IMR-90 (cell line): ENCODE measurements around the gene TTLL12. TPM values are rescaled to one million over a fixed set of nuclear protein-coding genes. Genes with fewer than 3 reads are reported as not detected.

Source experiments
- ATAC-seq: fragments of 200-7000 bp; cut with Tn5 transposase; 2 replicates; pipeline ENCODE4 v1.9.1; 2020; ENCODE audit warnings: low read depth, mild to moderate bottlenecking, moderate library complexity
- BruUV-seq: library from RNA; stranded (reverse); fragments of 400-500 nt; replicated peaks from 2 replicates; lab custom pipeline; 2021; lab: Mats Ljungman, UMichigan
- CTCF ChIA-PET: fragments of 300-600 bp; formaldehyde crosslinking; extraction: SDS; loops from one replicate; lab custom pipeline; 2021; ENCODE audit warnings: antibody characterized with exemption; lab: Yijun Ruan, JAX
- POLR2A ChIA-PET: fragments of 300-600 bp; sonication (Branson Sonifier 250); formaldehyde crosslinking; loops from one replicate; lab custom pipeline; 2022; ENCODE audit warnings: antibody characterized with exemption; ENCODE audit not compliant: unreplicated experiment; lab: Charles Lee
- DNase-seq: peaks from one replicate; pipeline ENCODE4 v3.0.0; 2013
- H2AFZ ChIP-seq: replicated peaks from 2 replicates; pipeline ENCODE3; 2013; ENCODE audit warnings: low read length, mild to moderate bottlenecking; ENCODE audit not compliant: poor library complexity
- H2AK5ac ChIP-seq: 2 replicates; pipeline ENCODE4 v1.6.1; 2013; ENCODE audit warnings: low read depth, low read length, inconsistent platforms
- H2AK9ac ChIP-seq: replicated peaks from 2 replicates; pipeline ENCODE3; 2013; ENCODE audit warnings: mild to moderate bottlenecking, low read depth, low read length, moderate library complexity; ENCODE audit not compliant: poor library complexity
- H2BK120ac ChIP-seq: 2 replicates; pipeline ENCODE4 v1.6.1; 2013; ENCODE audit warnings: low read depth, low read length, inconsistent platforms
- H2BK15ac ChIP-seq: 3 replicates; pipeline ENCODE4 v1.6.1; 2013; ENCODE audit warnings: low read depth, low read length, inconsistent platforms
- H2BK20ac ChIP-seq: 2 replicates; pipeline ENCODE4 v1.6.1; 2013; ENCODE audit warnings: low read depth, mild to moderate bottlenecking, inconsistent platforms, low read length, moderate library complexity
- H2BK5ac ChIP-seq: 2 replicates; pipeline ENCODE4 v1.6.1; 2013; ENCODE audit warnings: mild to moderate bottlenecking, low read depth, low read length, inconsistent platforms; ENCODE audit not compliant: poor library complexity, severe bottlenecking
- H3K14ac ChIP-seq: replicated peaks from 2 replicates; pipeline ENCODE4 v1.6.1; 2013; ENCODE audit warnings: low read depth, low read length, inconsistent platforms
- H3K18ac ChIP-seq: 2 replicates; pipeline ENCODE4 v1.6.1; 2013; ENCODE audit warnings: low read depth, low read length, control low read depth
- H3K23ac ChIP-seq: 2 replicates; pipeline ENCODE4 v1.6.1; 2013; ENCODE audit warnings: low read depth, low read length, inconsistent platforms
- H3K27ac ChIP-seq: 2 replicates; pipeline ENCODE4 v1.5.1; 2013; ENCODE audit warnings: mild to moderate bottlenecking, control low read depth, low read length; ENCODE audit not compliant: insufficient read depth
- H3K27me3 ChIP-seq: 2 replicates; pipeline ENCODE4 v1.6.1; 2013; ENCODE audit warnings: low read length; ENCODE audit not compliant: control insufficient read depth, insufficient read depth
- H3K36me3 ChIP-seq: 2 replicates; pipeline ENCODE4 v1.6.1; 2013; ENCODE audit warnings: low read length, mixed read lengths; ENCODE audit not compliant: control insufficient read depth, insufficient read depth
- H3K4ac ChIP-seq: 2 replicates; pipeline ENCODE4 v1.6.1; 2013; ENCODE audit warnings: low read depth, low read length, inconsistent platforms
- H3K4me1 ChIP-seq: 2 replicates; pipeline ENCODE4 v1.6.1; 2013; ENCODE audit warnings: low read length, mixed read lengths; ENCODE audit not compliant: control insufficient read depth, insufficient read depth
- H3K4me2 ChIP-seq: 2 replicates; pipeline ENCODE4 v1.6.1; 2013; ENCODE audit warnings: low read depth, mild to moderate bottlenecking, control low read depth, low read length, moderate library complexity
- H3K4me3 ChIP-seq: 2 replicates; pipeline ENCODE4 v1.5.1; 2013; ENCODE audit warnings: low read depth, mild to moderate bottlenecking, control low read depth, low read length, moderate library complexity; ENCODE audit not compliant: insufficient read depth
- H3K56ac ChIP-seq: 2 replicates; pipeline ENCODE4 v1.6.1; 2013; ENCODE audit warnings: low read length, inconsistent platforms; ENCODE audit not compliant: insufficient read depth; ENCODE audit errors: extremely low read depth
- H3K79me1 ChIP-seq, 2 experiments: 2 replicates each; pipeline ENCODE4 v1.6.1; 2013; ENCODE audit warnings: low read length in 2 of 2, inconsistent platforms in 1 of 2, low read depth in 1 of 2
- H3K9ac ChIP-seq: 2 replicates; pipeline ENCODE4 v1.6.1; 2013; ENCODE audit warnings: low read depth, low read length, control low read depth
- H3K9me1 ChIP-seq: 2 replicates; pipeline ENCODE4 v1.6.1; 2013; ENCODE audit warnings: low read length, inconsistent platforms; ENCODE audit not compliant: insufficient read depth
- H3K9me3 ChIP-seq: 2 replicates; pipeline ENCODE4 v1.6.1; 2013; ENCODE audit warnings: low read length; ENCODE audit not compliant: control insufficient read depth, insufficient read depth
- H4K20me1 ChIP-seq: 2 replicates; pipeline ENCODE4 v1.6.1; 2013; ENCODE audit warnings: low read length, inconsistent platforms; ENCODE audit not compliant: insufficient read depth
- H4K5ac ChIP-seq: 2 replicates; pipeline ENCODE4 v1.6.1; 2013; ENCODE audit warnings: mild to moderate bottlenecking, low read depth, low read length, control low read depth
- H4K8ac ChIP-seq, 2 experiments: 2 replicates each; pipeline ENCODE4 v1.6.1; 2013; ENCODE audit warnings: low read depth in 2 of 2, low read length in 2 of 2, control low read depth in 1 of 2, inconsistent platforms in 1 of 2
- H4K91ac ChIP-seq: 2 replicates; pipeline ENCODE4 v1.6.1; 2013; ENCODE audit warnings: low read depth, low read length, inconsistent platforms; ENCODE audit not compliant: insufficient read depth
- BHLHE40 ChIP-seq: fragments of 150-350 bp; IDR thresholded peaks from 2 replicates; pipeline ENCODE4 v1.6.1; 2016; ENCODE audit warnings: mild to moderate bottlenecking, low read depth, low read length
- CEBPB ChIP-seq: IDR thresholded peaks from 2 replicates; pipeline ENCODE4 v1.6.1; 2012; ENCODE audit warnings: low read depth, low read length, improper control_type of control experiment
- CHD1 ChIP-seq: IDR thresholded peaks from 2 replicates; pipeline ENCODE4 v1.6.1; 2012; ENCODE audit warnings: low read depth, low read length, improper control_type of control experiment
- CTCF ChIP-seq: conservative IDR thresholded peaks from 2 replicates; pipeline ENCODE4 v1.5.1; 2012; ENCODE audit warnings: mild to moderate bottlenecking, low read depth, low read length, improper control_type of control experiment
- FOS ChIP-seq: fragments of 150-350 bp; IDR thresholded peaks from 2 replicates; pipeline ENCODE4 v1.6.1; 2016; ENCODE audit warnings: low read depth, low read length
- MAFK ChIP-seq: IDR thresholded peaks from 2 replicates; pipeline ENCODE4 v1.6.1; 2012; ENCODE audit warnings: low read depth, low read length, improper control_type of control experiment
- MAZ ChIP-seq: IDR thresholded peaks from 2 replicates; pipeline ENCODE4 v1.6.1; 2012; ENCODE audit warnings: low read depth, mild to moderate bottlenecking, low read length, improper control_type of control experiment, moderate library complexity, borderline replicate concordance
- MXI1 ChIP-seq: IDR thresholded peaks from 2 replicates; pipeline ENCODE4 v1.6.1; 2012; ENCODE audit warnings: low read depth, mild to moderate bottlenecking, low read length, moderate library complexity, borderline replicate concordance
- NFE2L2 ChIP-seq: fragments of 150-350 bp; IDR thresholded peaks from 2 replicates; pipeline ENCODE4 v1.6.1; 2016; ENCODE audit warnings: low read depth, mild to moderate bottlenecking, low read length
- POLR2A ChIP-seq: IDR thresholded peaks from 2 replicates; pipeline ENCODE4 v1.6.1; 2012; ENCODE audit warnings: mild to moderate bottlenecking, low read depth, low read length
- RAD21 ChIP-seq: IDR thresholded peaks from 2 replicates; pipeline ENCODE4 v1.6.1; 2012; ENCODE audit warnings: low read length, improper control_type of control experiment
- RCOR1 ChIP-seq: IDR thresholded peaks from 2 replicates; pipeline ENCODE4 v1.6.1; 2012; ENCODE audit warnings: mild to moderate bottlenecking, low read length, improper control_type of control experiment; ENCODE audit not compliant: insufficient replicate concordance
- RFX5 ChIP-seq: IDR thresholded peaks from 2 replicates; pipeline ENCODE4 v1.8.0; 2012; ENCODE audit warnings: low read depth, mild to moderate bottlenecking, low read length, moderate library complexity
- SMC3 ChIP-seq: fragments of 150-350 bp; IDR thresholded peaks from 2 replicates; pipeline ENCODE4 v1.6.1; 2016; ENCODE audit warnings: low read depth, mild to moderate bottlenecking, antibody characterized with exemption, low read length, moderate library complexity
- WGBS, 2 experiments: methylation state at CpG; one replicate each; pipeline versions ENCODE4 v1.1.5 to v1.1.7; 2013; ENCODE audit warnings: missing lambda C conversion rate in 2 of 2; ENCODE audit not compliant: insufficient read length in 1 of 2; ENCODE audit errors: extremely low coverage in 2 of 2; 5-methylcytosine and 5-hydroxymethylcytosine counted together
- dilution Hi-C: fragments of 300-500 bp; cut with HindIII; formaldehyde crosslinking; loops from one replicate; pipeline ENCODE4 v1.14.3; 2018; ENCODE audit warnings: low sequenced_read_pairs; ENCODE audit not compliant: unreplicated experiment
- in situ Hi-C: fragments of 300-500 bp; cut with MboI; formaldehyde crosslinking; loops from 3 replicates; pipeline ENCODE4 v1.14.3; 2019; ENCODE audit warnings: low sequenced_read_pairs, inconsistent platforms, mixed read lengths
- intact Hi-C: fragments of 100-400 bp; cut with micrococcal nuclease; formaldehyde crosslinking; loops from 2 replicates; pipeline ENCODE4 v1.10.0; 2022
- polyA plus RNA-seq, 3 experiments: library from polyadenylated mRNA; depleted of rRNA; stranded (reverse); fragments of >200 nt; gene quantifications; 2 replicates each; pipeline ENCODE4 v1.2.3, GENCODE V29; 2012; ENCODE audit warnings: low replicate concordance in 1 of 3
- total RNA-seq: library from RNA; depleted of rRNA; stranded (reverse); fragments of >200 nt; gene quantifications from 2 replicates; pipeline ENCODE4 v1.2.3, GENCODE V29; 2012
- TF ChIP-seq, protein P1 (sequence below): fragments of 150-350 bp; IDR thresholded peaks from 2 replicates; pipeline ENCODE4 v1.6.1; 2017; ENCODE audit warnings: mild to moderate bottlenecking, antibody characterized with exemption, low read length, low read depth
- TF ChIP-seq, protein P2 (sequence below): fragments of 150-350 bp; IDR thresholded peaks from 2 replicates; pipeline ENCODE4 v1.6.1; 2016; ENCODE audit warnings: low read depth, mild to moderate bottlenecking, low read length, moderate library complexity, borderline replicate concordance

Gene TTLL12
- total and polyA plus RNA-seq, 2 of the 4 experiments (the other 2 are of a cell fraction) = 20.9 to 30.1 TPM

DNA sequence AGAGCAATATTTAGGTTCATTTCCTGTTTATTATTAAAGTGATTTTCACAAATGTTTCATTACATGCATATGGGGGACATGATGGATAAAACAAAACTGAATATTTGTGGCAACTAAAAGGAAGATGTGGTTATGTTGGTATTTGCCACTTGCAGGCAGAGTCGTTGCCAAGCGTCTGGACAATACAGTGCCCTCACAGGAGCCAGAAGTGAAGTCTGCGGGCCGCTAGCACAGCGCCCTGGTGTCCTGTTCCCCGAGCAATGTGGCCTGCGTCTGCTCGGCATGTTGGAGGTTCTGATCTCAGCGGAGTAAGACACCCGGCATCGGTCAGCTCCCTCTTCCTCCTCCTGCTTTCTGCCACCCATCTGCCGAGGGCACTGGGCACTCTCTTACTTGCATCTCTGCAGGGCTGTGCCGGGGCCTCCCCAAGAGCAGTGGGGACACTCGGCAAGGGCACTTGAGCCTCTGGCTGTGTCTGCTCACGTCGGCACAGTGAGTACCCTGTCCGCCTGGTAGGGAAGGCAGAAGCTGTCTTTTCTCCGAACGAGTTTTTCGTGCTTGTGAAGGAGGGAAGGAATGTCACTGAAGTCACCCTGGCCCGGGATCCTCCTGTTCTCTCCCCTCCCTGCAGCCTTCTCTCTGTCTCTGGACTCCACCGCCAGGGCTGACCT, 10.5 kb upstream of the TTLL12 start:
- DNase-seq (no peak), ATAC-seq (no peak; the same call in 1 of the 2 replicates)
- H4K8ac ChIP-seq = no peak overlapping the region
- in situ Hi-C loops (no loop called here), intact Hi-C loops (no loop called here), dilution Hi-C loops (no loop called here)
- no peak overlapping the region for H3K18ac ChIP-seq
- H4K5ac ChIP-seq = no peak overlapping the region
- H3K4me2 ChIP-seq = no peak overlapping the region
- no peak overlapping the region for H2BK5ac ChIP-seq
- H3K27me3 ChIP-seq = peaks cover 25% of the 10 kb centered on the region; the same call in 1 of the 2 replicates
- H3K9me3 ChIP-seq = no peaks in the 10 kb centered on the region
- H3K4ac ChIP-seq = no peak overlapping the region
- no peak overlapping the region for H2AK9ac ChIP-seq
- ChIA-PET CTCF (no interaction called here), POLR2A (no interaction called here)
- no peak overlapping the region for H3K27ac ChIP-seq
- no peaks in the 10 kb centered on the region for H3K79me1 ChIP-seq
- WGBS, 2 experiments = 51% methylated on average over 8 of the region's 22 CpGs; no CpG with 5 or more reads in 1 of the 2 experiments
- H3K23ac ChIP-seq = no peak overlapping the region
- 0 out of 2 replicates have a peak, but pooled peaks cover 2% of the 10 kb centered on the region for H3K4me1 ChIP-seq
- no peaks in the 10 kb centered on the region for H3K9me1 ChIP-seq
- H2BK15ac ChIP-seq = no peak overlapping the region
- H3K9ac ChIP-seq = no peak overlapping the region
- H2BK120ac ChIP-seq = no peak overlapping the region
- TF ChIP-seq CTCF = no peak
- TF ChIP-seq CEBPB = no peak
- TF ChIP-seq CHD1 = no peak
- TF ChIP-seq, protein P1, sequence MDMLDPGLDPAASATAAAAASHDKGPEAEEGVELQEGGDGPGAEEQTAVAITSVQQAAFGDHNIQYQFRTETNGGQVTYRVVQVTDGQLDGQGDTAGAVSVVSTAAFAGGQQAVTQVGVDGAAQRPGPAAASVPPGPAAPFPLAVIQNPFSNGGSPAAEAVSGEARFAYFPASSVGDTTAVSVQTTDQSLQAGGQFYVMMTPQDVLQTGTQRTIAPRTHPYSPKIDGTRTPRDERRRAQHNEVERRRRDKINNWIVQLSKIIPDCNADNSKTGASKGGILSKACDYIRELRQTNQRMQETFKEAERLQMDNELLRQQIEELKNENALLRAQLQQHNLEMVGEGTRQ = no peak
- TF ChIP-seq, protein P2, sequence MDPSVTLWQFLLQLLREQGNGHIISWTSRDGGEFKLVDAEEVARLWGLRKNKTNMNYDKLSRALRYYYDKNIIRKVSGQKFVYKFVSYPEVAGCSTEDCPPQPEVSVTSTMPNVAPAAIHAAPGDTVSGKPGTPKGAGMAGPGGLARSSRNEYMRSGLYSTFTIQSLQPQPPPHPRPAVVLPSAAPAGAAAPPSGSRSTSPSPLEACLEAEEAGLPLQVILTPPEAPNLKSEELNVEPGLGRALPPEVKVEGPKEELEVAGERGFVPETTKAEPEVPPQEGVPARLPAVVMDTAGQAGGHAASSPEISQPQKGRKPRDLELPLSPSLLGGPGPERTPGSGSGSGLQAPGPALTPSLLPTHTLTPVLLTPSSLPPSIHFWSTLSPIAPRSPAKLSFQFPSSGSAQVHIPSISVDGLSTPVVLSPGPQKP = no peak
- no peak for TF ChIP-seq RAD21
- no peak for TF ChIP-seq MAFK
- no peak for TF ChIP-seq NFE2L2
- TF ChIP-seq POLR2A = no peak
- TF ChIP-seq BHLHE40 = no peak
- TF ChIP-seq RCOR1 = no peak
- no peak for TF ChIP-seq SMC3
- TF ChIP-seq RFX5 = no peak
- no peak for TF ChIP-seq MXI1
- TF ChIP-seq FOS = no peak
- TF ChIP-seq MAZ = no peak
- H4K20me1 ChIP-seq = no peaks in the 10 kb centered on the region
- H3K56ac ChIP-seq = no peak overlapping the region
- H2BK20ac ChIP-seq = no peak overlapping the region
- H3K14ac ChIP-seq = no peak overlapping the region
- no TSS peak for BruUV-seq
- no peak overlapping the region for H2AFZ ChIP-seq
- H4K91ac ChIP-seq = no peak overlapping the region
- no peaks in the 10 kb centered on the region for H3K36me3 ChIP-seq
- H3K4me3 ChIP-seq = no peak overlapping the region
- H2AK5ac ChIP-seq = no peak overlapping the region
